NCI-H187 (cell line): Measurements from ENCODE around the gene ANKRD13C.
"Not testable (repeated sequence)": the region's sequence is repeated elsewhere in the genome, so short reads cannot be mapped to it uniquely, and the experiment has no call there.

ENCODE experiments used
- DNase-seq, 2 experiments: peaks; one replicate each; lab custom pipeline; 2025; lab: John Stamatoyannopoulos, UW

The ANKRD13C gene

GRCh38 chr1:70358921-70359564 is 4.5 kb upstream of the ANKRD13C start:
- no peak for DNase-seq

GRCh38 chr1:70355920-70356319 is 1.4 kb upstream of the ANKRD13C start:
- DNase-seq = no peak

- DNase-seq = no peak
Observed at GRCh38 chr1:70355111-70355407, 537 bp upstream of the ANKRD13C start.

GRCh38 chr1:70353601-70354331 is 756 bp downstream of the ANKRD13C start:
- no peak for DNase-seq

- DNase-seq = no peak
Observed at GRCh38 chr1:70353044-70353443, 1.5 kb downstream of the ANKRD13C start.

GRCh38 chr1:70349799-70350198 is 4.7 kb downstream of the ANKRD13C start:
- not testable (repeated sequence) for DNase-seq

- DNase-seq = no peak
Observed at GRCh38 chr1:70348399-70349165, 5.9 kb downstream of the ANKRD13C start.

GRCh38 chr1:70339644-70340043 is 14.9 kb downstream of the ANKRD13C start:
- not testable (repeated sequence) for DNase-seq

GRCh38 chr1:70336050-70336449 is 18.5 kb downstream of the ANKRD13C start:
- DNase-seq = no peak

GRCh38 chr1:70334436-70334835 is 20.1 kb downstream of the ANKRD13C start:
- no peak for DNase-seq

GRCh38 chr1:70333245-70333644 is 21.3 kb downstream of the ANKRD13C start:
- DNase-seq = no peak

- no peak for DNase-seq
Observed at GRCh38 chr1:70331962-70332361, 22.6 kb downstream of the ANKRD13C start.

- DNase-seq = no peak
Observed at GRCh38 chr1:70327306-70328076, 27.0 kb downstream of the ANKRD13C start.

GRCh38 chr1:70324683-70325082 is 29.8 kb downstream of the ANKRD13C start:
- no peak for DNase-seq

GRCh38 chr1:70319750-70320149 is 34.8 kb downstream of the ANKRD13C start:
- no peak for DNase-seq

GRCh38 chr1:70318191-70318590 is 36.3 kb downstream of the ANKRD13C start:
- DNase-seq = no peak

- DNase-seq = no peak
Observed at GRCh38 chr1:70317087-70317486, 37.4 kb downstream of the ANKRD13C start.

- no peak for DNase-seq
Observed at GRCh38 chr1:70315782-70316181, 38.7 kb downstream of the ANKRD13C start.

GRCh38 chr1:70314706-70315304 is 39.7 kb downstream of the ANKRD13C start:
- no peak for DNase-seq

- no peak for DNase-seq
Observed at GRCh38 chr1:70311369-70311768, 43.2 kb downstream of the ANKRD13C start.

GRCh38 chr1:70299472-70299871 is 55.0 kb downstream of the ANKRD13C start:
- no peak for DNase-seq

GRCh38 chr1:70295749-70296148 is 58.8 kb downstream of the ANKRD13C start:
- DNase-seq = no peak
